Left hindlimb (tissue), 1 donor: ENCODE data around the gene TOMM70.

Experiments
- DNase-seq: peaks from one replicate; pipeline ENCODE4 v3.0.0-alpha.2; 2018

Gene TOMM70

GRCh38 chr3:100319951-100320350 is 80.9 kb downstream of the TOMM70 start:
- DNase-seq, result no peak

- DNase-seq, result no peak
Measured at GRCh38 chr3:100317912-100318311, 83.0 kb downstream of the TOMM70 start.

DNA sequence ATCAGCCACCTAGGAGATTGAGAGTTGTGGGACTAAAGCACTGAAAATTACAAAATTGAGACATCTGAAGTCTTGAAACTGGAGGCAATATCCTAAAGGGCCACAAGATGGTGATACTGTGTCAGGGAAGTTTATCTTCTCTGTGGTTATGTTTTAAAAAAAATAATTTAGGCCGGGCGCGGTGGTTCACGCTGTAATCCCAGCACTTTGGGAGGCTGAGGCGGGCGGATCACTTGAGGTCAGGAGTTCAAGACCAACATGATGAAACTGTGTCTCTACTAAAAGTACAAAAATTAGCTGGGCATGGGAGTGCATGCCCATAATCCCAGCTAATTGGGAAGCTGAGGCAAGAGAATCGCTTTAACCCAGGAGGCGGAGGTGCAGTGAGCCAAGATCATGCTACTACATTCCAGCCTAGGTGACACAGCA is 84.2 kb downstream of the TOMM70 start:
- peak; percentile 39 for DNase-seq
